ENCODE data around the gene LST1.

The LST1 gene

GRCh38 chr6:31619805-31620585, 33.9 kb downstream of the LST1 start:
- peak; percentile 100 for DNase-seq (ENCODE audit: low read depth, low spot score)
- H3K4me3 ChIP-seq (ENCODE audit: low read depth, low read length): peak overlapping the region; percentile 66
- in situ Hi-C loops (cut with HindIII; ENCODE audit: low sequenced_read_pairs): no loop called here
- no peak for TF ChIP-seq CTCF (IDR thresholded peaks at IDR 0.05; ENCODE audit: low read depth, low read length)

- peak within 1 kb of the TSS; percentile 66 for H3K4me3 ChIP-seq (ENCODE audit: low read depth, low read length)
- no peak for DNase-seq (ENCODE audit: low read depth, low spot score)
- in situ Hi-C loops (cut with HindIII; ENCODE audit: low sequenced_read_pairs): no loop called here
- no peak for TF ChIP-seq CTCF (IDR thresholded peaks at IDR 0.05; ENCODE audit: low read depth, low read length)
Observed at GRCh38 chr6:31620586-31621319, 34.7 kb downstream of the LST1 start, which contains the start of gene PRRC2A. Gene PRRC2A (plus strand): TSS chr6:31620715. CDS start chr6:31622790, 2,075 bp downstream.

GRCh38 chr6:31621320-31621939, 35.4 kb downstream of the LST1 start:
- DNase-seq (ENCODE audit: low read depth, low spot score): no peak
- peak overlapping the region; percentile 61 for H3K4me3 ChIP-seq (ENCODE audit: low read depth, low read length)
- in situ Hi-C loops (cut with HindIII; ENCODE audit: low sequenced_read_pairs): no loop called here
- no peak for TF ChIP-seq CTCF (IDR thresholded peaks at IDR 0.05; ENCODE audit: low read depth, low read length)

- peak overlapping the region; percentile 61 for H3K4me3 ChIP-seq (ENCODE audit: low read depth, low read length)
- in situ Hi-C loops (cut with HindIII; ENCODE audit: low sequenced_read_pairs): no loop called here
- TF ChIP-seq CTCF (IDR thresholded peaks at IDR 0.05; ENCODE audit: low read depth, low read length): no peak
- no peak for DNase-seq (ENCODE audit: low read depth, low spot score)
Observed at GRCh38 chr6:31621991-31622390, 35.9 kb downstream of the LST1 start.

- DNase-seq (ENCODE audit: low read depth, low spot score): no peak
- in situ Hi-C loops (cut with HindIII; ENCODE audit: low sequenced_read_pairs): no loop called here
- no peak for TF ChIP-seq CTCF (IDR thresholded peaks at IDR 0.05; ENCODE audit: low read depth, low read length)
- H3K4me3 ChIP-seq (ENCODE audit: low read depth, low read length): peak overlapping the region; percentile 61
Observed at GRCh38 chr6:31622684-31623091, 36.6 kb downstream of the LST1 start.

GRCh38 chr6:31624070-31624469, 38.0 kb downstream of the LST1 start:
- in situ Hi-C loops (cut with HindIII; ENCODE audit: low sequenced_read_pairs): no loop called here
- no peak overlapping the region for H3K4me3 ChIP-seq (ENCODE audit: low read depth, low read length)
- no peak for TF ChIP-seq CTCF (IDR thresholded peaks at IDR 0.05; ENCODE audit: low read depth, low read length)
- no peak for DNase-seq (ENCODE audit: low read depth, low spot score)
